Globus pallidus (tissue), 1 donor: ENCODE results near the gene CEACAM21.

Source experiments
- DNase-seq: peaks from one replicate; pipeline ENCODE4 v3.0.0-alpha.2; 2015; ENCODE audit warnings: low spot score

CEACAM21 gene

GRCh38 chr19:41587101-41587837 lies 11.3 kb downstream of the CEACAM21 start:
- DNase-seq: no peak

DNA sequence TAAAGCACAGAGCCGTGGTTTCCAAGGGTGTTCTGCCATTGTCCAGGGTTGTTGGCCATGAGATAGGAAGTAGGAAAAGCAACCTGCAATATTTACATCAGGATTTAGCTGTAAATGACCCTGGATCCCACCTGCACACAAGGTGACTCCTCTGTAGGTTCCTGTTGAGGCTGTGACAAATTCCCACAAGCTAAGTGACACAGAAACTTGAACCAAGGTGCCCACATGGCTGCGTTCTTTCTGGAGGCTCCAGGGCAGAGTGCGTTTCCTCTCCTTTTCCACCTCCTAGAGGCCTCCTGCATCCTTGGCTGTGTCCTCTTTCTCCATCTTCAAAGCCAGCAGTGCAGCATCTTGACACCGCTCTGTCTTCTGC lies 11.9 kb downstream of the CEACAM21 start:
- no peak for DNase-seq

GRCh38 chr19:41588497-41589209 lies 12.7 kb downstream of the CEACAM21 start:
- DNase-seq: no peak

DNA sequence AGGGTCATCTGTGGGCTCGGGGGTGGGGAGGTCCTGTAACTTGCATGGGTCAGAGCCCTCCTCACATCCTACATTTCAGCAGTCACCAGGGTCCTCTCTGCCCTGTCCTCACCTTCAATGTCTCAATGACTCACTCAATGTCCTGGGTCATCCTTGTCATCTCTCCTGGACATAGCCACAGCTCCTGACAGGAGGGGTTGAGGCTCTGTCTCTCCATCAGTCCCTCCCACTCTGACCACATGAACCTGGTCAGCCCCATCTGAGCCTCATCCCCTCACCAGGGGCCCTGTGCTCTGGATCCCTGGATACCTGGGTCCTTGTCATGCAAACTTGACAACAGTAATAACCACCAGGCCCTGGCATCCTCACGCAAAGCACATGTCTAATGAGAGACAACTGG lies 13.4 kb downstream of the CEACAM21 start:
- no peak for DNase-seq

DNA sequence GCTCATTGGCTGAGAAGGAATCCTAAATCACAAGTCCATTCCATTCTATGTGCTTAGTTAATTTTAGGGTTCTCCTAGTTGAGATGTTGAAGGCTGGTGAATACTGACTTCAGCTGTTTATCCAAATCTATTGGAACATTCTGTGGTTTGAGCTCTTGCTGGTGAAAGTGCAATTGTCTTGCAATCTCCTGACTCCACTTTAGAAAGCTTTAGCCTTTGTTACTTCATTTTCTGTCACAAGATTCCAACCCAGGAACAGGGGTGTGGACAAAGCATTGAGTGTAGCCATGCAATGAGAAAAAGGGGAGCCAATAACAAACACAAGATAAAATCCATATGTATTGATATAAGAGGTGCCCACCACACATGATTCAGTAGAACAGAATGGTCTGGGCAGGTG lies 15.0 kb downstream of the CEACAM21 start:
- no peak for DNase-seq

DNA sequence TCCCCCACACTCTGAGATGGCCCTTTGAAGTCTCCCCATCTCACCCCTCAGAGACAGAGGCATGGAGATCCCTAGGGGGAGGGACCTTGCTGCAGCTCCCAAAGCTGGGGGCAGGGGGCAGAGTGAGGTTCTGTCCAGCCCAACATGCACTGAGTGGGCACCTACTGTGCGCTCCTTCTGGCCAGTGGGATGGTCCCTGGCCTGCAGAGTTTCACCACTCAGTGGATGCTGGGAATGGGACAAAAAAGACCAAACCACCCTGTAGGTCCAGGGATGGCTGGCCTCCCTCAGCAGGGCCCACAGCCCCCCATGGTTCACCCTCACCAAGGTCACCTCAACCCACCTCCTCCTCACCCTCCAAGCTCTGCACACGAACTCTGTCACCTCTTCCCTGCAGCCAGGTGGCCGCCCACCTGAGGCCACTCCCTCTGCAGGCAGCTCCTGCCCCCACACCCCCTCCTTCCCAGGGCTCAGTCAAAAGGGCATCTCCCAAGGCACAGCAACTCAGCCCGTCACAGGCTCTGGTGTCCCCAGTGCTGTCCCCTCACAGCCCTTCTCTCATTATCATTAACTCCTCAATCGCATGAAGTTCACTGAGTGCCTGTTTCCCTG lies 16.1 kb downstream of the CEACAM21 start:
- DNase-seq: no peak

DNA sequence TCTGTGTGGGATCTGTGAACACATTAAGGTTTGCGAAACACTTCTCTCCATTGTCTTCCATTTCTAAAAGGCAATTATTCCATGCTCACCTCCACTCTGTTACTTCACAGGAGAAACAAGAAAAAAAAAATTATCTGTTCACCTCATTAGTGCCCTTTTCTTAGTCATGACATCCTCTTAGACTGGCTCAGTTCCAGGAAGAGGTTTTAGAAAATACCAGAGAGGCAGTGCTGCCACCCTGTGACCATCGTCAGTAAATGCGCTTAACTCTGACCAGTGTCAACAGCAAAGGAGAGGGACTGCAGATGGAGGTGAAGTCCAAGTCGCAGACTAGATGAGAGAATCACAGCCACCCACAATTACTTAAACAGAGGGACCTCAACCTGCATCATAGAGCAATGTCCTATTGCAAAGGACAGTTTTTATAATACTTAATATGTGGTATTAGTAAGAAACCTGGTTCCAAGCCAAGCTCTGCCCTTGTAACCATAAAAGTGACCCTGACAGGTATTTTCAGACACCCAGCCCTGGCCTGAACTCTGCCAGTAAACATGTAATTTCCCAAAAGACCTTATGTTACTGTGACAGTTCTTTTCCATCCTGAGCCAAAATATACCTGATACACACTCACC lies 19.4 kb downstream of the CEACAM21 start:
- peak; percentile 24 for DNase-seq

DNA sequence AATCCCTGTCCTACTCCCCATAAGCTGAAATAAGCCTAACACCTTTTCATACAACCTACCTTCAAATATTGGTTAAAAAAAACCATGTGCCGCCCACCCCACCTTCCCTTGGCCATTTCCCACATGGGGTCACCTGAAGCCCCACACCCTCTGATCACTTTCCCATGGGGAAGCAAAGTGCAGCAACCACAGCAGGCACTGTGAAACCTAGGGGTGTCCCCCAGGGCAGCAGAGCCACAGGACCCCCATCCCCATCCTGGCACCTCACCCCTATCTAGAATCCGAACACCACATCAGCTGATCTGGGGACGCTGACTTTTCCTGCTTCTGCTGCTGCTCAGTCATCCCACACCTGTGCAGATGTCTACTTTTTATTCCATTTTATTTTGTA lies 19.9 kb downstream of the CEACAM21 start:
- no peak for DNase-seq

- DNase-seq: peak; percentile 45
Measured at GRCh38 chr19:41597600-41598041, 21.7 kb downstream of the CEACAM21 start.

DNA sequence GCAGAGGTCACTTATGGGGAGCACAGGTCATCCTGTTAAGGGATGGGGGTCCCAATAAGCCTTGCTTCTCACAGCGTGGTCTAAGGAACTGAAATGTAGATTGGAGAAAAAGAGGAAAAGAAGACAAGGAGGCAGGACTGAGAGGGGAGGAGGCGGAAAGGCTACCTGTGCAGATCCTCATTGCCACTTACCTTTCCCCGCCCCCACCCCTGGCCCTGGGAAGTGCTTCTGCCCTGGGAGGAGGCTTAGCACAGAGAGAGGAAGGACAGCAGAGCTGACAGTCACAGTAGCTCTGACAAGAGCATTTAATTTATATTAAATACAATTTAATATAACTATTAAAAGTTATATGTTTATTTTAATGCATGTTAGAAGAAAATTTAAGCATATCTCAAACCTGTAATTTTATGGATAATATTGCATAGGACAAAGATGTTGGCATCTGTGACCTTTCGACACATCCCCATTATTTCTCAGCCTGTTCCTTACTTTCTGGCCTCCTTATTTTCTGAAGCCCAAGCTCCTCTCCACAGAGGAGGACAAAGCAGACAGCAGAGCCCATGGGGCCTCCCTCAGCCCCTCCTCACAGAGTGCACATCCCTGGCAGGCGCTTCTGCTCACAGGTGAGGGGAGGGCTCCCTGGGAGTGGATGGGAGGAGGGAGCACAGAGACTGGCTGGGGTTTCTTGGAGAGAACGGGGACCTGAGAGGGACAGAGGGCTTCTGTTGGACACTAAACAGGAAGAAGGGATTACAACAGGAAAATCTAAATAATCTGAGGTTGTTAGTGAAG lies 23.4 kb downstream of the CEACAM21 start:
- no peak for DNase-seq

DNA sequence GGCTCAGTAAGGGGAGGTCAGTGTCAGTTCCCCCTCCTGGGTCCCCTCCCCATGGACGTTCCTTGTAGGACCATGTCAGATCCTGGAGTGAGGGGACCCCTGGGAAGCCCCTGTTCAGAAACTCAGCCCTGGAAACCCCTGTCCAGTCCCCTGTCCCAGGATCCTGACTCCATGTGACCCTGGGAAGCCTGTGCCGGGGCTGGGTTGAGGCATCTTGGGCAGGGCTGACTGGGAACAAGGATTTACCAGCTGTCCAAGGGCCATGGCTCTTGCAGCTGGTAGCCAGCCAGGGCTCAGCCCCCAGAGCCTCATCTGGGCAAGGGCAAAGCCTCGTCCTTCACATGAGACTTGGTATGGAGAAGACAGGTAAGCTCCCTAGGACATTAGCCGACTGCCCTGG lies 25.8 kb downstream of the CEACAM21 start:
- no peak for DNase-seq

DNA sequence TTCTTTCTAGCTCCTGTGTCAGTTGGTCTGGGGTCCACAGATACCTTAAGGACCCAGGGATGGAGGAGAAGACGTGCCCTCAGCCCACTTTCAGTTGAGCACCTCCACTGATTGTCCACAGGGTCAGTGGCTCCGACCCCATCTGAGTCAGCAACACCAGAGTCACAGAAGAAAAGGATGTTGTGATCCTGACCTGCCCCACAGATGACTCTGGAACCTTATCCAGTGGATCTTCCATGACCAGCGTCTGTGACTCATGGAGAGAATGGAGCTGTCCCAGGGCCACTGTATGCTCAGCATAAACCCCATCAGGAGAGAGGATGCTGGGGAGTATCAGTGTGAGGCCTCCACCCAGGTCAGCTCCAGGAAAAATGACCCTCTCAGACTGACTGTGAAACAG lies 28.9 kb downstream of the CEACAM21 start:
- no peak for DNase-seq

DNA sequence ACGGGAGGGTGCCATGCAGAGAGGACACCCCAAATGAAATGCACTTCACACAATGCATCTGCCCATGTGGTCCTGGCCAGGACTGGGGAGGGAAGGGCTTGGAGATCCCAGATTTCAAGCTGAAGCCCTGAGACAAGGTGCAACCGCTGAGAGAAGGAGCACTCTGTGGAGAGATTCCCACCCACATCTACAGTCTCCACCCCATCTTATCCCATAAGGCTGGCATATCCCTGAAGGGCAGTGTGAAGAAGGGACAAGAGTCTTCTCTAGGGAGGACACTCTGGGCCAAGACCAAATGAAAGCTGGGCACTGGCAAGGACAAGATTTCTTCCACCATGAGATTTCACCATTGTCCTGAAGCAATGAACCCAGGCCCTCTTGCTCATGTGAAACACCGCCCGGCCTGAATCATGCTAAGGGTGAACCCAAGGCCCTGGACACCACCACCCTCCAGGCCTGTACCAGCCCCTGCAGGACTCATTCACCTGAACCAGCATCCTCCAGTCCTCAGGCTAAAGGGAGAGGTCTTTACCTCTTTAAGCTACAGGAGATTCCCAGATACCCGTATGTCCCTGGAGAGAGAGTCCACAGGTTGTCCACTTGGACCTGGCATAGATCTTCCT lies 30.4 kb downstream of the CEACAM21 start:
- DNase-seq: no peak

GRCh38 chr19:41607668-41608067 lies 31.7 kb downstream of the CEACAM21 start:
- no peak for DNase-seq

- DNase-seq: no peak
Measured at GRCh38 chr19:41610789-41611188, 34.8 kb downstream of the CEACAM21 start.

GRCh38 chr19:41612483-41612882 lies 36.5 kb downstream of the CEACAM21 start:
- no peak for DNase-seq

DNA sequence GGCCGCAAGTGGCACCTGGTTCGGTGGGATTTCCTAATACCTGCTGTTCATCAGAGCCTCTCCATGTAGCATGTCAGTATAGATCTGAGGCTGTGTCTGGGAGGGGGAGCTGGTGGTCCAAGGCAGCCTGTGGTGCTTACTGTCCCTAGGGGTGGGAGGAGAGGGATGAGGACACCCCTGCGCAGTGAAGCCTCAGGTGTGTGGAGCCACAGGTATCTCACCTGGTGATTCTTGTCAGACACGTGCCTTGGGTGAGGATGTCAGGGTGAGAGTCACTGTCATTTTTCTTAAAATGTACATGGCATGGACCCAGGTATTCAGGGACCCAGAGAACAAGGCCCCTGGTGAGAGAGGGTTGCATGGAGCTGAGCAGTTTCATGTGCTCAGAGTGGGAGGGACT lies 39.2 kb downstream of the CEACAM21 start:
- no peak for DNase-seq

- no peak for DNase-seq
Measured at GRCh38 chr19:41616792-41617621, 41.0 kb downstream of the CEACAM21 start.

GRCh38 chr19:41617941-41618730 lies 42.2 kb downstream of the CEACAM21 start:
- DNase-seq: no peak
